ENCODE measurements around the gene SUMO2. TPM values are rescaled to one million over a fixed set of nuclear protein-coding genes. Genes with fewer than 3 reads are reported as not detected.

SUMO2 gene
- total and polyA plus RNA-seq, 2 donors, result 98.3 to 150 TPM

DNA sequence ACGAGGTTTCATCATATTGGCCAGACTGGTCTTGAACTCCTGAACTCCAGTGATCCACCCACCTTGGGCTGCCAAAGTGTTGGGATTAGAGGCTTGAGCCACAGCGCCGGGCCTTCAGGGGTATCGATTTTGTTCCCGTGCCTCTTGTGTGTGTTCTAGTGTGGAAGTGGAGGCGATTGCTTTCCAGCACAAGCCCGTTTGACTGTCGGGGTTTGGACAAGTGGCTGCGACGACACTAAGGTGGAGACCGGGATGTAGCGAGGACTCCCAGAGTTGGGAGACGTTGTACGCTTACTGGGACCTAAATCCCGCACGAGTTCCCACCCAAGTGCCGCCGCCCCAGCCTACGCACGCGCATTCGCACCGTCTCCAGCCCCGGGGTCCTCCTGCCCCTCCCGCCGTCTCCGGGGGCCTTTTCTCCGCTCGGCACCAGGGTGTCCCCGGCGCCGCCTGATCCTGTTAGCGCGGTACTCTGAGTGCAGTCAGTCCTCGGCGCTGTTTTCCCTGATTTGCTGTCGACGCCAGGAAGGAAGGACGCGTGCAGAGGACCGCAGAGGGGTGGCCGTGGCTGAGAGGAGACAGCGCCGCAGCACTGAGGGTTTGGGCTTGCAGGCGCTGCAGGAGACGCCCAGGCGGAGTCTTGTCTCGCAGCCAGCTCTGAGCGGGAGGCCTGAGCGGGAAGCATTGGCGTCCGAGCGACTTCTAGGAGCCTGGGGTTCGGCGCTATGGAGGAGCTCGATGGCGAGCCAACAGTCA, 22.5 kb upstream of the SUMO2 start, which contains the start of gene NUP85:
TSS of gene NUP85 (plus strand) at position 643 of the 756 bp plus-strand sequence. CDS start at position 726, 83 bp downstream.
- Histone ChIP-seq H3K4me3 (ENCODE audit: low read depth, low read length) (peak within 1 kb of the TSS; percentile 88), H3K27ac (ENCODE audit: low read depth) (peak within 1 kb of the TSS; percentile 96), H3K36me3 (ENCODE audit: insufficient read depth) (no peaks in the 10 kb centered on the region), H3K4me1 (ENCODE audit: insufficient read depth) (no peaks in the 10 kb centered on the region)
- WGBS, result under 1% methylated on average over 57 of the region's 57 CpGs
- DNase-seq (ENCODE audit: extremely low spot score), result peak; percentile 82

- H3K4me3 ChIP-seq (ENCODE audit: low read depth, low read length), result no peak overlapping the region
- no peaks in the 10 kb centered on the region for H3K4me1 ChIP-seq (ENCODE audit: insufficient read depth)
- 89% methylated on average over 6 of the region's 6 CpGs for WGBS
Measured at GRCh38 chr17:75199886-75200618, 17.3 kb upstream of the SUMO2 start.

DNA sequence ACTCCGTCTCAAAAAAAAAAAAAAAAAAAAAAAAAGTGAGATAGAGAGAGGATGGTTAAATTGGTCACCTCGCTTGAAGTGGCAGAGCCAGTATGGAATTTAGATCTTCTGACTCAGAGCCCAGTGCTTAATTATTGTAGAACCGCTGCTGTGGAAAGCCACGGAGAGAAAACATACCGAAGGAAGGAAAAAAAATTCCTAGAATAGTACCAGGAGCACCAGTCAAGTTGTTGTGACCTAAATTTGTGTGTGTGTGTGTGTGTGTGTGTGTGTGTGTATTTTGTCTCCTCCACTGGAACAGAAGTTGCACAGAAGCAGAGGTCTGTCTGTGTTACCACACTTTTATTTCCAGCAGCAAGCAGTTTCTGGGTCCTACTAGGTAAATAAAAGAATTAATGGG, 12.1 kb upstream of the SUMO2 start:
- H3K36me3 ChIP-seq (ENCODE audit: insufficient read depth), result no peaks in the 10 kb centered on the region
- WGBS, result 83% methylated on average over 4 of the region's 5 CpGs
- no peak for DNase-seq (ENCODE audit: extremely low spot score)
- H3K4me3 ChIP-seq (ENCODE audit: low read depth, low read length), result no peak overlapping the region
- H3K4me1 ChIP-seq (ENCODE audit: insufficient read depth), result no peaks in the 10 kb centered on the region
- H3K27ac ChIP-seq (ENCODE audit: low read depth), result no peak overlapping the region

More at GRCh38 chr17:75199886-75200618, 17.3 kb upstream of the SUMO2 start:
- Histone ChIP-seq H3K36me3 (ENCODE audit: insufficient read depth) (no peaks in the 10 kb centered on the region), H3K27ac (ENCODE audit: low read depth) (no peak overlapping the region)
- DNase-seq (ENCODE audit: extremely low spot score), result no peak

DNA sequence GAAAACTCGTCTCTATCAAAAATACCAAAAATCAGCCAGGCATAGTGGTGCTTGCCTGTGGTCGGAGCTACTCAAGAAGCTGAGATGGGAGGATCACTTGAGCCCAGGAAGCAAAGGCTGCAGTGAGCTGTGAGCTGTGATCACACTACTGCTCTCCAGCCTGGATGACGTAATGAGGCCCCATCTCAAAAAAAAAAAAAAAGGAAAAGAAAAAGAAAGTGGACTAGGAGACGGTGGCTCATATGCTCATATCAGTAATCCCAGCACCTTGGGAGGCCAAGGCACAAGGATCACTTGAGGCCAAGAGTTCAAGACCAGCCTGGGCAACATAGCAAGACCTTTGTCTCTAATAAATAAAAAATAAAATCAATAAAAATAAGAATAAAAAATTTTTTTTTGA, 8.8 kb upstream of the SUMO2 start:
- no peak overlapping the region for H3K4me3 ChIP-seq (ENCODE audit: low read depth, low read length)
- no peaks in the 10 kb centered on the region for H3K36me3 ChIP-seq (ENCODE audit: insufficient read depth)
- no peak for DNase-seq (ENCODE audit: extremely low spot score)
- H3K27ac ChIP-seq (ENCODE audit: low read depth), result no peak overlapping the region
- no peaks in the 10 kb centered on the region for H3K4me1 ChIP-seq (ENCODE audit: insufficient read depth)
- 50% methylated on average over 4 of the region's 4 CpGs for WGBS

- DNase-seq (ENCODE audit: extremely low spot score), result no peak
- no peaks in the 10 kb centered on the region for H3K36me3 ChIP-seq (ENCODE audit: insufficient read depth)
- no peaks in the 10 kb centered on the region for H3K4me1 ChIP-seq (ENCODE audit: insufficient read depth)
- no peak overlapping the region for H3K4me3 ChIP-seq (ENCODE audit: low read depth, low read length)
- WGBS, result 89% methylated on average over 6 of the region's 6 CpGs
- no peak overlapping the region for H3K27ac ChIP-seq (ENCODE audit: low read depth)
Measured at GRCh38 chr17:75188614-75189013, 5.9 kb upstream of the SUMO2 start.

DNA sequence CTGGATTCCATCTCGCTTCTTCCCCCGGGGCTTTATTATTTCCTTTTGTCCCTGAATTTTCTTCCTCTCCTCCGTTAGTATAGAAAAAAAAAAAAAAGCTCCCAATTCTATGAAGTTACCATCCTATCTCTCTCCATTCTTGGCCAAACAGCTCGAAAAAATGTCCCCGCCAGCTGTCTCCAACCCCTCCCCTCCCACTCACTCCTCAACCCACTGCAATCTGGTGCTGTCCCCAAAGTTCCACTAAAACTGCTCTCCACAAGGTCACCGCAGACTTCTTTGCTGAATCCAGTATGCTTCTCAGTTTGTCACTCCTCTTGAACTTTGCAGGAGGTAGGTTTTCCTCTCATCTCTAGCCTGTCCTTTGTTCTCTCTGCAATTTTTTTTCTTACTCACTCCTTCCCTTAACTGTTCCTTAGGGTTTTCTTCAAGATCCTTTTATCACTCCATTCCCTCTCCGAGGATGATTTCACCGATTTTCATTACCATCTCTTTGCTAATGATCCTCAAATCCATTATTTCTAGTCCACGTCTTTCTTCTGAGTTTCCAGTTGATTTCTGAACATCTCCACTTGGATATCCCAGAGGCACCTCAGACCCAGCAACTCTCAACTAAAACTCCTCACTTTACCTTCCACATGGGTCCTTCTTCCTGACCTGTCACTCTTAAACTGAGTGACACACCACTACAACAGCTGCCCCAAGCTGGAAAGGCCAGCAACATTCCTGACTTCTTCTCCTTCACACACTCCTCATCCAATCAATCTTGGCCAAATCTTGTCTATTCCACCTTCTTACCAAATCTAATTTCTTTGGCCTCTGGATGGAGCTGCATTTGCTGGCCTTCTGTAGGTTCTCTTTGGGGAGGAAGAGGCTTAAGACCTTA, 1.5 kb upstream of the SUMO2 start:
- Histone ChIP-seq H3K4me3 (ENCODE audit: low read depth, low read length) (no peak overlapping the region), H3K27ac (ENCODE audit: low read depth) (no peak overlapping the region), H3K36me3 (ENCODE audit: insufficient read depth) (no peaks in the 10 kb centered on the region), H3K4me1 (ENCODE audit: insufficient read depth) (no peaks in the 10 kb centered on the region)
- 95% methylated on average over 9 of the region's 9 CpGs for WGBS
- DNase-seq (ENCODE audit: extremely low spot score), result no peak

DNA sequence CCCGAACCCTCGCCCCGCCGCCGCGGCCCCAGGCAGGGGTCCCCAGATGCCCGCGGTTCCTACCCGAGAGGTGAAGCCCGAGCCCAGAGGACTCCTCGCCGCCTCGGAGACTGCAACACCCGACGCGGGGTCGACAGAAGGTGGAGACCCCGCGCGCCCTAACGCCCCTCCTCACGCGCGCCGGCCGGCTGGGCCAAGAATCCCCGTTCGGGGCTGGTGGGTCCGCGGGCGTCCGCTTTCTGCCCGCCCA, 515 bp downstream of the SUMO2 start:
- Histone ChIP-seq H3K4me3 (ENCODE audit: low read depth, low read length) (peak overlapping the region; percentile 98), H3K27ac (ENCODE audit: low read depth) (peak overlapping the region; percentile 98), H3K36me3 (ENCODE audit: insufficient read depth) (peaks cover 2% of the 10 kb centered on the region), H3K4me1 (ENCODE audit: insufficient read depth) (no peaks in the 10 kb centered on the region)
- DNase-seq (ENCODE audit: extremely low spot score), result no peak
- whole genome bisulfite sequencing, result under 1% methylated on average over 33 of the region's 33 CpGs

DNA sequence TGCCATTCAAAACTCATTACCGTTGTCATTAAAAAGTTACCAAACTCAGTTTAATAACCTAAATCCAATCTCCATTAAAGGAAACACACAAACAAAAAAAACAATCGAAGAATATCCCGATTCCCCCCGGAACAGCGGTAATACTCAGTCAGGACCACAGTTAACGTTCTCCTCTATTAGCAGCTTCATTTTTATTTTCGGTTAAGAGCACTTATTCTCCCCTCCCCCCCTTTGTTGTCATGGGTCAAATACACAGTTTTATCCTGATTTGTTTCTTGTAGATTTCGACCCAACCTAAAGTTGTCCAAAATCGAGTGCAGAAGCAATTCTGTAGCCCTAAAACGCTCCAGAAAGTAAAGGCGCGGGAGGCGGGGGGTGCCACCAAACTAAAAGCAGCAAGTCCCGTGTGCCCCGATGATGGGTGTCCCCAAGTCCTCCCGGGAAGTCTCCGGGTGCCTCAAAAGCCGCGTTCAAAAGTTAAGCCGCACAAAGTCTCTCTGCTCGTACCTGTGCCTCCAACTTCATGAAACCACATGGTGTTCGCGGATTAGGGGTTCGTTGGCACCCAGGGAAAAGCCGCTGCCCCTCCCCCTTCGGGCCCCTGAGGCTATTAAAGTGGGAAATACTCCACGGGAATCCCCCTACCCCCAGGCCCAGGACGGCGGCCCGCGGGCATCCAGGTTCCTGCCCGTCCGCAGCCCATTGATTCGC, 996 bp downstream of the SUMO2 start:
- DNase-seq (ENCODE audit: extremely low spot score), result no peak
- peak overlapping the region; percentile 98 for H3K27ac ChIP-seq (ENCODE audit: low read depth)
- WGBS, result under 1% methylated on average over 34 of the region's 34 CpGs
- H3K4me3 ChIP-seq (ENCODE audit: low read depth, low read length), result peak overlapping the region; percentile 98
- no peaks in the 10 kb centered on the region for H3K4me1 ChIP-seq (ENCODE audit: insufficient read depth)
- H3K36me3 ChIP-seq (ENCODE audit: insufficient read depth), result peaks cover 2% of the 10 kb centered on the region

GRCh38 chr17:75181110-75181509, 1.6 kb downstream of the SUMO2 start:
- H3K4me1 ChIP-seq (ENCODE audit: insufficient read depth), result no peaks in the 10 kb centered on the region
- 9% methylated on average over 8 of the region's 8 CpGs for WGBS
- no peak overlapping the region for H3K27ac ChIP-seq (ENCODE audit: low read depth)
- DNase-seq (ENCODE audit: extremely low spot score), result no peak
- peak overlapping the region; percentile 98 for H3K4me3 ChIP-seq (ENCODE audit: low read depth, low read length)
- H3K36me3 ChIP-seq (ENCODE audit: insufficient read depth), result peaks cover 2% of the 10 kb centered on the region

GRCh38 chr17:75178453-75178852, 4.3 kb downstream of the SUMO2 start:
- no peak for DNase-seq (ENCODE audit: extremely low spot score)
- Histone ChIP-seq H3K4me1 (ENCODE audit: insufficient read depth) (no peaks in the 10 kb centered on the region), H3K4me3 (ENCODE audit: low read depth, low read length) (no peak overlapping the region), H3K27ac (ENCODE audit: low read depth) (no peak overlapping the region), H3K36me3 (ENCODE audit: insufficient read depth) (peaks cover 9% of the 10 kb centered on the region)
- 90% methylated on average over 6 of the region's 6 CpGs for WGBS

- no peak overlapping the region for H3K27ac ChIP-seq (ENCODE audit: low read depth)
- WGBS, result 90% methylated on average over 5 of the region's 5 CpGs
- no peak overlapping the region for H3K4me3 ChIP-seq (ENCODE audit: low read depth, low read length)
- DNase-seq (ENCODE audit: extremely low spot score), result no peak
- no peaks in the 10 kb centered on the region for H3K4me1 ChIP-seq (ENCODE audit: insufficient read depth)
- H3K36me3 ChIP-seq (ENCODE audit: insufficient read depth), result peaks cover 11% of the 10 kb centered on the region
Measured at GRCh38 chr17:75176625-75177024, 6.1 kb downstream of the SUMO2 start.

- Histone ChIP-seq H3K4me1 (ENCODE audit: insufficient read depth) (no peaks in the 10 kb centered on the region), H3K4me3 (ENCODE audit: low read depth, low read length) (no peak overlapping the region), H3K36me3 (ENCODE audit: insufficient read depth) (peaks cover 11% of the 10 kb centered on the region), H3K27ac (ENCODE audit: low read depth) (no peak overlapping the region)
- WGBS, result 95% methylated on average over 11 of the region's 11 CpGs
- DNase-seq (ENCODE audit: extremely low spot score), result no peak
Measured at GRCh38 chr17:75174996-75175395, 7.8 kb downstream of the SUMO2 start.

GRCh38 chr17:75173526-75173925, 9.2 kb downstream of the SUMO2 start:
- no peaks in the 10 kb centered on the region for H3K4me1 ChIP-seq (ENCODE audit: insufficient read depth)
- H3K27ac ChIP-seq (ENCODE audit: low read depth), result no peak overlapping the region
- 86% methylated on average over 4 of the region's 4 CpGs for WGBS
- peaks cover 11% of the 10 kb centered on the region for H3K36me3 ChIP-seq (ENCODE audit: insufficient read depth)
- no peak overlapping the region for H3K4me3 ChIP-seq (ENCODE audit: low read depth, low read length)
- no peak for DNase-seq (ENCODE audit: extremely low spot score)

Data from urinary bladder (tissue), 4 donors.